Measurements from ENCODE around the gene NEK9.

NEK9 gene

GRCh38 chr14:75138492-75138891 is 11.6 kb upstream of the NEK9 start:
- Histone ChIP-seq H3K9me3 (ENCODE audit: severe bottlenecking) (no peaks in the 10 kb centered on the region), H3K36me3 (peaks cover 25% of the 10 kb centered on the region), H3K27ac (no peak overlapping the region), H3K4me3 (ENCODE audit: low read depth, low read length) (no peak overlapping the region), H3K27me3 (ENCODE audit: insufficient read depth, low read depth, severe bottlenecking) (no peaks in the 10 kb centered on the region)
- TF ChIP-seq CTCF (IDR thresholded peaks at IDR 0.05; ENCODE audit: low read depth, low read length) = no peak
- no peak for DNase-seq

GRCh38 chr14:75134644-75135043 is 7.8 kb upstream of the NEK9 start:
- no peaks in the 10 kb centered on the region for H3K27me3 ChIP-seq (ENCODE audit: insufficient read depth, low read depth, severe bottlenecking)
- no peak overlapping the region for H3K27ac ChIP-seq
- H3K4me3 ChIP-seq (ENCODE audit: low read depth, low read length) = no peak overlapping the region
- peaks cover 24% of the 10 kb centered on the region for H3K36me3 ChIP-seq
- DNase-seq = no peak
- no peaks in the 10 kb centered on the region for H3K9me3 ChIP-seq (ENCODE audit: severe bottlenecking)
- TF ChIP-seq CTCF (IDR thresholded peaks at IDR 0.05; ENCODE audit: low read depth, low read length) = no peak

- Histone ChIP-seq H3K27me3 (ENCODE audit: insufficient read depth, low read depth, severe bottlenecking) (no peaks in the 10 kb centered on the region), H3K4me3 (ENCODE audit: low read depth, low read length) (no peak overlapping the region), H3K9me3 (ENCODE audit: severe bottlenecking) (no peaks in the 10 kb centered on the region), H3K36me3 (peaks cover 24% of the 10 kb centered on the region), H3K27ac (no peak overlapping the region)
- no peak for DNase-seq
- no peak for TF ChIP-seq CTCF (IDR thresholded peaks at IDR 0.05; ENCODE audit: low read depth, low read length)
Measured at GRCh38 chr14:75133597-75133996, 6.7 kb upstream of the NEK9 start.

GRCh38 chr14:75132382-75133086 is 5.7 kb upstream of the NEK9 start:
- peak; percentile 35 for DNase-seq
- H3K36me3 ChIP-seq = peaks cover 24% of the 10 kb centered on the region
- no peaks in the 10 kb centered on the region for H3K27me3 ChIP-seq (ENCODE audit: insufficient read depth, low read depth, severe bottlenecking)
- peak; percentile 43; the same call in 1 of the 2 replicates for TF ChIP-seq CTCF (IDR thresholded peaks at IDR 0.05; ENCODE audit: low read depth, low read length)
- no peaks in the 10 kb centered on the region for H3K9me3 ChIP-seq (ENCODE audit: severe bottlenecking)
- no peak overlapping the region for H3K27ac ChIP-seq
- H3K4me3 ChIP-seq (ENCODE audit: low read depth, low read length) = no peak overlapping the region

GRCh38 chr14:75128596-75128990 is 1.7 kb upstream of the NEK9 start:
- no peak overlapping the region for H3K4me3 ChIP-seq (ENCODE audit: low read depth, low read length)
- H3K27me3 ChIP-seq (ENCODE audit: insufficient read depth, low read depth, severe bottlenecking) = no peaks in the 10 kb centered on the region
- H3K36me3 ChIP-seq = peaks cover 5% of the 10 kb centered on the region
- H3K9me3 ChIP-seq (ENCODE audit: severe bottlenecking) = no peaks in the 10 kb centered on the region
- DNase-seq = no peak
- no peak overlapping the region for H3K27ac ChIP-seq
- TF ChIP-seq CTCF (IDR thresholded peaks at IDR 0.05; ENCODE audit: low read depth, low read length) = no peak
